Astrocyte of the cerebellum (primary cell): Measurements from ENCODE around the gene PGM5.

ENCODE experiments used
- DNase-seq: peaks from one replicate; pipeline ENCODE4 v3.0.0-alpha.2; 2011; ENCODE audit warnings: low read depth
- H3K4me3 ChIP-seq: 2 replicates; pipeline ENCODE4 v1.5.1; 2011; ENCODE audit warnings: mild to moderate bottlenecking, low read depth, low read length, moderate library complexity
- CTCF ChIP-seq: IDR thresholded peaks from 2 replicates; pipeline ENCODE4 v1.5.1; 2012; ENCODE audit warnings: low read length, low read depth, moderate library complexity, mild to moderate bottlenecking; ENCODE audit errors: missing control alignments
- in situ Hi-C: cut with HindIII; loops from 2 replicates; pipeline ENCODE4 v1.10.0; 2017; ENCODE audit warnings: low sequenced_read_pairs

PGM5 gene

GRCh38 chr9:68551191-68551590, 194.8 kb downstream of the PGM5 start:
- TF ChIP-seq CTCF, result no peak
- H3K4me3 ChIP-seq, result no peak overlapping the region
- DNase-seq, result no peak
- in situ Hi-C loops, result no loop called here

- TF ChIP-seq CTCF, result no peak
Measured at GRCh38 chr9:68552700-68553476, 196.5 kb downstream of the PGM5 start.

GRCh38 chr9:68555437-68556150, 199.2 kb downstream of the PGM5 start:
- no peak for DNase-seq
- in situ Hi-C loops, result no loop called here
- H3K4me3 ChIP-seq, result no peak overlapping the region
- no peak for TF ChIP-seq CTCF

More at GRCh38 chr9:68552700-68553476, 196.5 kb downstream of the PGM5 start:
- peak; percentile 1 for DNase-seq
- in situ Hi-C loops, result no loop called here
- H3K4me3 ChIP-seq, result no peak overlapping the region

- TF ChIP-seq CTCF, result no peak
- H3K4me3 ChIP-seq, result no peak overlapping the region
- no peak for DNase-seq
- in situ Hi-C loops, result no loop called here
Measured at GRCh38 chr9:68558545-68558944, 202.1 kb downstream of the PGM5 start.

- no peak for DNase-seq
- no peak overlapping the region for H3K4me3 ChIP-seq
- TF ChIP-seq CTCF, result peak; percentile 9
- in situ Hi-C loops, result no loop called here
Measured at GRCh38 chr9:68560071-68560844, 203.8 kb downstream of the PGM5 start.

GRCh38 chr9:68562461-68562860, 206.1 kb downstream of the PGM5 start:
- no peak overlapping the region for H3K4me3 ChIP-seq
- in situ Hi-C loops, result no loop called here
- TF ChIP-seq CTCF, result no peak
- DNase-seq, result no peak
